Activated CD4-positive, alpha-beta T cell treated with anti-CD3 and anti-CD28 coated beads for 48 hours (primary cell): ENCODE measurements around the gene SMIM10L2A.
A peak's percentile ranks its signal among the peaks of the same experiment; 100 is the strongest.
"Not testable (repeated sequence)": the region's sequence is repeated elsewhere in the genome, so short reads cannot be mapped to it uniquely, and the experiment has no call there.

Source experiments
- DNase-seq: peaks from one replicate; pipeline ENCODE4 v3.0.0-alpha.2; 2020

Gene SMIM10L2A

GRCh38 chrX:135461756-135462155, 40.0 kb downstream of the SMIM10L2A start:
- DNase-seq, result not testable (repeated sequence)

DNA sequence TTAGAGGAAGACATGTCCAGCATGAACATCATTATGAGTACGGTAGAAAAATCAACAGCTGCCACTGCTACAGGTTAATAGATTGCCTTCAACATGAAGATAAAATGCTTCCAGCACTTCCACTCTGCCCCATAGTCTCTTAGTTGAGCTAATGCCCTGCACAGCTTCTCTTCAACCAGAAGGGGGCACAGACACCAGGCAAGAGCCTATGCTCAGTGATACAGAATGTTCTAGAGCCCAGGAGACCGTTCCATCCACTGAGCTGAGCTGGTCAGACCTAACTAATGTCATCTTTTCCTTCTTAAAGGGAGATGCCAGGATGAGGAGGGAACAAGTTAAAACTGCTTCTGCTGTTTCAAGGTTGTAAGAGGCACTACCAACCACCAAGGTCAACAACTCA, 42.2 kb downstream of the SMIM10L2A start:
- no peak for DNase-seq

GRCh38 chrX:135476378-135476777, 54.6 kb downstream of the SMIM10L2A start:
- no peak for DNase-seq

DNA sequence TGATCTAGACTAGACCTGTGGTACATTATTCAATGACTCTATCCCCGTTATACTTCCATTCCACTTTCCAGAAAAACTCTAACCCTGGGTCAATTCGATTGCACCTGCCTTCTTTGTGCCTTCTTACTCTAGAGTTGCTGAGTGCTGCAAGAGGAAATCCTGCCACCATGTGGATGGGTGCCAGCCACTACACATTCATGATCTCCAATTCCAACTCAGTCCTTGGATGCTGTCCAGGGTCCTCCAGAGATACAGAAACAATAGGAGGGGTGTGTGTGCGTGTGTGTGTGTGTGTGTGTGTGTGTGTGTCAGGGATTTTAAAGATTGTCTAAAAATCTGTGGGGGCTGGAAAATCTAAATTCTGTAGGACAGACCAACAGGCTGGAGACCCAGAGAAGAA, 55.8 kb downstream of the SMIM10L2A start:
- peak; percentile 50 for DNase-seq
